ENCODE data around the gene NCKAP5. TPM values are rescaled to one million over a fixed set of nuclear protein-coding genes. Genes with fewer than 3 reads are reported as not detected.
A peak's percentile ranks its signal among the peaks of the same experiment; 100 is the strongest.

NCKAP5 gene
- total RNA-seq, 1 donor from 2014 or later: 2.8 TPM

DNA sequence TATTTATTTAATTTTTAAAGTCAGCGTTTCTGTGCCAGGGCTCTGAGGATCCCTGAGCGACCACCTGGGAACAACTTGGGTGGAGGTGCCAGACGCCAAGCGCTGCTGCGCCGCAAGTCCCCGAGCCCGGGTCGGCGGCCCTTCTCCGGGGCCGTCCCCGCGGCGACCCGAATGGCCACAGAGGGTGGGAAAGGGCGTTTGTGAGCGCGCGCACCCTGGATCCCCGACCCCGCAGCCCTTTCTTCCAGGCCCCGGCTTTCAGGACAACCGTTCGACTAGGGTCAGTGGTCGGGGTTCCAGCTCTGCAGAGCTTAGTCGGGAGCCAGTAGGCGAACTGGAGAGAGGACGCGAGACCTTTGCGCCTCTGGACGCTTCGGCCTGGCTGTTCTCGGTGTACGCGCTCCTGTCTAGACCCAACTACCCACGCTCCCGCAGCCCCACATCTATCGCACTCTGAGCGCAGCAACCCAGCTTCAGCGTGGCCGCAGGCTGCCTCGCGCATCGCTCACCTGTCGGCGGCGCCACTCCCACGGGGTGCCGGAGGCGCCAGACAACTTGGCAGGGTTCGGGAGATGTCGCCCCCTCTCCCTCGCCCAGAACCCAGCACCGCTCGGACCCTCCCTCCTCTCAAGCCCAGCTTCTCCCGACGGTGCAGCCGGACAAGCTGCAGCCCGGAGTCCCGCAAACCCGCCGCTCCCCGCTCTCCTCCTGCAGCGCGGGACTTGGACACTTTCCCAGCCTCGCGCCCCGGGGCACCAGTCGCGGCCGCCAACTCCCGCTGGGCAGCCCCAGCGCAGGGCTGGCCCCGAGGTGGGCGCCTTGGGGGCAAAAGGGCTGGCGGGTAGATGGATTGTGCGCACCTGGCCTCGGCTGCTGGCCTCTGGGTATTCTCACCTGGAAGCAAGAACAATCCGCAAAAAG is 899.0 kb downstream of the NCKAP5 start:
- peak; percentile 22 for ATAC-seq
- intact Hi-C loops (cut with micrococcal nuclease): no loop called here
- no peak for DNase-seq

DNA sequence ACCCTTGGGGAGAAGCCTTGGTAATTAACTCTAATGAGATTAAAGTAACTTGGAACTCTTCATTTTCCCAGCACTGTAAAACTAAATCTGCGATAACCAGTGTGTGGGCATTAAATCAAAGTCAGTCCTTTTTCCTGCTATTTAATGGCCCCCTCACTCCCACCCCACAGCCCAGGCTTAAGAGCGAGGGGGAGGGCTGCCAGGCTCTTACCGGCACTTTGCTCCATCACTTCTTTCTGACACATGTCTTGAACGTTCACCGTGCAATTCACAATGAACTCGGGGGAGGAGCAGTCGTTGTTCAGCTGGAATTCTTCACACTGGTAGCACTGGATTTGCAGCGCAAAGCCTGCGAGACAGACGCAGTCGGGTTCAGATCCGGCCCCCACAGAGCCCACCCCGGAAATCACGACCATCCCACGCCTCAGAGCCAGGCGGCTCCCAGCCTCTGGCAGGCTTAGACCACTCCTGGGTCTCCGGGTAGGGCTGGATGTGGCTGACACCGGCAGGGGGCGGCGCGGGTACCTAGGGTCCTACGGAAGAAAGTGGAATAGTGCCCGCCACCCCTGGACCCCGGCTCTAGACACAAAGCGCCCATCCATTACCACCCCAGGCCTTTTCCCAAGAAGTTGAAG is 900.0 kb downstream of the NCKAP5 start:
- ATAC-seq (no peak), DNase-seq (no peak)
- intact Hi-C loops (cut with micrococcal nuclease): no loop called here

DNA sequence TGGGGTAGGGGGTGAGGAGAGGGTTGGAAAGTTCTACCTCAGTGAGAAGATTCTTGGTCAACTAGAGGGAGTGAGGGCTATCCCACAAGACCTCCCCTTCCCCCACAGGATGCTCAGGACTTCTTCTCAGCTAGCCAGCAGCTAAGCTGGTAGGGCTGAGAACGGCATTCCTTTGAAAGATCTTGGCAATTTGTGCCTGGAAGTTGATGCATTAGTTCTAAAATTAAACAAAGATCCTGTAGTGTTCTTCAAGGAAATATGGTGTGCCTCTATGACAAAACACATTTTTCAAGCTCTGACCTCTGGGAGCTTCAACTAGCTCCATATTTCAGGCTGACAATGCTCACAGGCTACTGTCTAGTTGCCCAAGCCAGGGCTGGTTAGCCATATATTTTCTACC is 900.6 kb downstream of the NCKAP5 start:
- intact Hi-C loops (cut with micrococcal nuclease): no loop called here
- DNase-seq: no peak
- no peak for ATAC-seq

DNA sequence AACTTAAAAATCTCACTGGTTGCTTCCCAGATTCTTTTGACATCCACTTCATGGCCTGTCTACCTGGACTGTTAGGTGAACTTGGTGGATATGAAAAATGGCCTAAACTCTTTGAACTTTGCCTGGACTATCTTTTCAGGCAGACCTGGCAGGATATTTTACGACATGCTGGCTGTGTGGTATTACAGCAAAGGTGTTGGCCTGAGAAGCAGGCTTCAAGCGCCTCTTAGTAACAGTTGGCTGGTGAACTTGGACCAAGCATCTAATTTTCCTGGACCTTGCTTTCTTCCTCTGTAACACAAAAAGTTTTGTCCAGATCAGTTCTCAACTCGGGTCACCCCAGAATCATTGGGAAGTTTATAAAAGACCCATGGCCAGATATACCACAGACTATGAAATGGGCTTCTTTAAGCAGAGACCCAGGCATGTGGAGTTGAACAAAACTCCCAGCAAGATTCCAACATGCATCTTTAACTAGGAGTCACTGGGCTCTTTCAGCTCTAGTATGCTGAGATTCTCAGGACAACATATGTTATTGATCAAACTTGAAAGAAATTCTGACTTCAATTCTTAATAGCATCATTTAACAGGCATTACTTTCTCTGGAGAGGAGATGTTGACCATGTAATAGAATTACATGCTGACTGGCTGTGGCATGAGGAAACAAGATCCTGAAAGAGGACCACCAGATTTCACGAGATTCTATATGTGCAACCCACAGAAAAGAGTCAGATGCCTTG is 902.7 kb downstream of the NCKAP5 start:
- DNase-seq: no peak
- intact Hi-C loops (cut with micrococcal nuclease): no loop called here
- ATAC-seq: no peak

DNA sequence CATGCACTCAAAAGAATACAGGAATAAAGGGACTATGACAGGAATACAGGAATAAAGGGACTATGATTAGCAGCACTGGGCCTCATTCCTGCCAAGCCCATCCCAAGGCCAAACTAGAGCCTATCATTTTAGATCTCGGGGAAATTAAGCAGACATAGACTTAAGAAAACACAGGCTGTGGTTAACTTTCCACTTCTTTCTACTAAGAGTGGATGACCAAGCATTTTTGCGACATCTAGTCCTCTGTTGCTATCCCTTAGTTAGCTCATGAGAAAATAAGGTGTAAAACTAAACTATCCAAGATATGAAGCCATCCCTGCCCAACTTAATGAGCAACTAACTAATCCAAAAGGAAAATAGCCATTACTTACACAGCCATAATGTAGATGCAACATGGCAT is 904.2 kb downstream of the NCKAP5 start:
- ATAC-seq (no peak), DNase-seq (no peak)
- intact Hi-C loops (cut with micrococcal nuclease): no loop called here

DNA sequence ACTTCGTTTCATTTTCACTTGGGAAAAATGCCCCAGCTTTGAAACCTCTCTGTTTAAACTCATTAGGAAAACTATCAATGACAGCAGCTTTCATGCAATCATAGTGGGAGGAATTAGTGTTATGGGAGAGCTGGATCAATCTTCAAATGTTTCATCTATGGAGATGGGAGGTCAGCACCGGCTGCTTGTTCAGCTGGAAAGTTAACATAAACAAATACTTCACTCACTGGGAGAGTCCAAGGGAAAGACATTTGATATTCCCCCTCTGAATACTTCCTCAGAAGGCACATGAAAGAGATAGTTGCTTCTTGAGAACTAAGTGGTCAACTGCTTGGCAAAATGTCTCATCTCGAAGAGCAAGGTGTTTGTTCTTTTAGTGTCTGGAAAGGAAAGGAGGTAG is 905.5 kb downstream of the NCKAP5 start:
- intact Hi-C loops (cut with micrococcal nuclease): no loop called here
- ATAC-seq (no peak), DNase-seq (no peak)

DNA sequence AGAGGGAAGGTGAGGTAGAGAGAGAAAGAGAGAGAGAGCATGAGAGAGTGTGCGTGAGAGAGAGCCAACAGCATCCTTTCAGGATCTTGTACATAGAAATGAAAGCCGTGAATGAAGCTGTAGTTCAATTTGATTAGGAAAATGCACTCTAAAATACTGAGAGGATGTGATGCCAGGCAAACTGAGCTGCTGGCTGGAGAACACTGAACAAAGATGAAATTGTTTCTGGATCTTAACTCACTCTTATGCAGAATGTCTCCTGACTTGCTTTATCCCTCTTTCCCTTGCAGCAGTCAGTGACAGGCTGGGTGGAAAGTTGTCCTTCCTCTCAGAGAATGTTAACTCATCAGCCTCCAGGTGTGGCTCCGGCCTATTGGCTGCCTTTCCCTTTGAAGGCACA is 908.9 kb downstream of the NCKAP5 start:
- intact Hi-C loops (cut with micrococcal nuclease): no loop called here
- ATAC-seq (no peak), DNase-seq (no peak)

DNA sequence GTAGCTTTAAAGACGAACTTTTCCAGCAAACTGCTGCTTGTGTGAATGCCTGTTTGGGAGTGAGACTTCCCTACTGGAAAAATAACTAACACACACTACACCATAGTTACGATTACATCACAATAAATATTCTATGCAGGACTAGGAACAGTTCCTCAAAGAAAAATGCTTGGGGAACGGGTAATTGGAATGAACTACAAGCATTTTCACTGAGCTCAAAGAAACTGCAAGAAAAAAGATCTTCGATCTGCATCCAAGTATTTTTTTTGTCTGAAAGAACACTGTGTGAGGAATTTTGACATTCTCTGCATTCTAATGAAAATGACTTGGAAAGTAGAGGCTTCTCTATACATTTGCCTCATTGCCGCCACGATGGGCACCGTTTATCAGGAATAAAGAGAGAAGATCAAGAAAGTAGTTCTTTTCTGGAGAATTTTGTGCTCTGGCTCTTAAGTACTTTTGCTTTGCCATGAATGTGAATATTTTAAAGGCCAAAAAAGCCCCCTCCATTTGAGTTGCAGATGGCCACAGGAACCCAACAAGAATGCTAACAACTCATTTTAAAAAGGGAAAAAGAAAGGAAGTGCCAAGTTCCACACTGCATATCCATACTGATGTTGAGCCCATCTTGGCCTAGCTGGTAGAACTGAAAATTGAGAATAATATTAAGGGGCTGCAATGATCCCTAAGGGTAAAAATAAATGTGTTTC is 911.8 kb downstream of the NCKAP5 start:
- no peak for DNase-seq
- ATAC-seq: no peak
- intact Hi-C loops (cut with micrococcal nuclease): no loop called here

DNA sequence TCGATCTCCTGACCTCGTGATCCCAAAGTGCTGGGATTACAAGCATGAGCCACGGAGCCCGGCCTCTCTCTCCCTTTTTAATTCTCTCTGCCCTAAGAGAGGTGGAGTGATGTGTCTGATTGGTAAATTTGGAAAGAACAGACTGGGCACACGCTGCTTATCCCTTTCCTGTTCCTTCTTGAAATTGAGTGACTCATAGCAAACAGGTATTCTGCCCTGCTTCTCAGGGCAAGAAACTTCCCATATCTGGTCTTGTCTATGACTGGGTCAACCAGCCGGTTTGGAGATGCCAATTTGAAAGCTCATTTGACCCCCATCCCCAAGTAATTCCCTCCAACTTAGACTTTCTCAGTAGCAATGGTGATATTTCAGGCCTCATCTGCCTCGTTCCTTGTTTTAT is 913.3 kb downstream of the NCKAP5 start:
- DNase-seq (no peak), ATAC-seq (no peak)
- intact Hi-C loops (cut with micrococcal nuclease): no loop called here

DNA sequence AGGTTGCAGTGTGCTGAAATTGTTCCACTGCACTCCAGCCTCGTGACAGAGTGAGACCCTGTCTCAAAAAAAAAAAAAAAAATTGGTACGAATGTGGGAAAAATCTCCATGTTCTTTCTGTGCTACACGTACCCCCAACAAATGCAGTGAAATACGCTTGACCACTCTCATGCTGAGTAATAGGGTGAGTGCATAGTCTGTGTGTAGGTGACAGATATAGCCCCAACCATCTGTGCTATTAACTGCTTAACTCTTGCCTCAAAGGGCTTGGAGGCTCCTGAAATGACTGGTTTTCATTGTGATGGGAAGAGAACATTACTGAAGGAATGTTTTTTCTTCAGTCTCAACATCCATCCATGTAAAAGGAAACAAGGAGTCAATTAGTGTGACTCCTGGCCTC is 913.9 kb downstream of the NCKAP5 start:
- ATAC-seq: no peak
- DNase-seq: no peak
- intact Hi-C loops (cut with micrococcal nuclease): no loop called here

DNA sequence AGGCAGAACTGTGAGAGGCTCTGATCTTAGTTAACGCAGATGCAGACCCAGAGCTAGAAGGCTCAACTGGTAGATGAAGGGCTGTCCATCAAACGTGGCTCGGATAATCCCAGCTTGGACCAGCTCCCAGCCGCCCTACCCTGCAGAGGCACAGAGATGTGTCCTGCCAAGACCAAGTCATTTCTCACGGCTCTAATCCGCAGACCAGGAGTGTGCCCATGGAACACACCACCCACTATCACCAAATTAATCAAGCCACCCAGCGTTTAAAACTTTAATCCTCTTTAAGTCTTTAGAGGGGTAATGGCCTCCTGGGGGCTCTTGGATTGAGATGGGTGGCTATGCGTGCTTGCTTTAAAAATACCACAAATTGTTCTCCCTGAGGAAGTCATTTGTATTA is 915.8 kb downstream of the NCKAP5 start:
- intact Hi-C loops (cut with micrococcal nuclease): no loop called here
- no peak for DNase-seq
- ATAC-seq: no peak

DNA sequence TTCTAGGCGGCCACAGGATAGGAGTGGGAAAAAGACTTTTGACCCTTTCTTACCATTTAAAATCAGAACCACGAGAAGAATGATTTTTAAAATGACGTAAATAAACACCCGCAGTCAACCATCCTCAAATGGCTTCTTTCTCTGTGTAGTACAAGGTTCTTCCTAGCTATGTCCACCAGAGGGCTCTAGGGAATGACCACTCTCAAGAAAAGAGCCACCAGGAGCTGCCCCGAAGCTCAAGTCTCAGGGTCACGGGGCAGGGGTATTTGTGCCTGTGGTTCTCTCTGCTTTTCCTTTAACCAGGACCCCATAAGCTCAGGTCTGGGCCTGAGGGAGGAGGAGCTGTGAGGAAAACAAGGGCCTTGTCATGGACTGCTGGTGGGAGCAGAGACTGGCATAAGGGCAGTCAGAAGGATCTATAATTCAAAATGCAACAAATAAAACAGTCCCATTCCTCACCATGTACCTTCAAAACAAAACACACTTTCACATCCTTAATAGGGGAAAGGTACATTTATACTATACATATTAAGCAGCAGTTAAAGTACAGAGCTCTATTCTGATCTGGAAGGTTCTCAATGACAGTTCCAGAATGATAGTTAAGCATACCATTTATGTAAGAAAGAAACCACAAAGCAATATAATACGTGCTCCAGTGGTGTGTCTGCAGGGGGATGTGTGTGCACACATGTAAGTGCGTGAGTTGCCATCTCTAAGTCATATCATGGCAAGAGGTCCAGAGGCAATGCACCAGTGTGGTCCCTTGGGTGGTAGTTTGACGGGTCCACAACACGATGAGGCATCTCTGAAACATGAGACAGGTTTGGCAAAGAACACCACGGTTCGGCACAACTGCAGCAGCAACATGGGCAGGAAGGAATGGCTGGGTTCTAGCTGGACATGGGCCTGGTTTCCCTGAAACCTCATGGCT is 916.9 kb downstream of the NCKAP5 start:
- intact Hi-C loops (cut with micrococcal nuclease): no loop called here
- ATAC-seq: peak; percentile 34

DNA sequence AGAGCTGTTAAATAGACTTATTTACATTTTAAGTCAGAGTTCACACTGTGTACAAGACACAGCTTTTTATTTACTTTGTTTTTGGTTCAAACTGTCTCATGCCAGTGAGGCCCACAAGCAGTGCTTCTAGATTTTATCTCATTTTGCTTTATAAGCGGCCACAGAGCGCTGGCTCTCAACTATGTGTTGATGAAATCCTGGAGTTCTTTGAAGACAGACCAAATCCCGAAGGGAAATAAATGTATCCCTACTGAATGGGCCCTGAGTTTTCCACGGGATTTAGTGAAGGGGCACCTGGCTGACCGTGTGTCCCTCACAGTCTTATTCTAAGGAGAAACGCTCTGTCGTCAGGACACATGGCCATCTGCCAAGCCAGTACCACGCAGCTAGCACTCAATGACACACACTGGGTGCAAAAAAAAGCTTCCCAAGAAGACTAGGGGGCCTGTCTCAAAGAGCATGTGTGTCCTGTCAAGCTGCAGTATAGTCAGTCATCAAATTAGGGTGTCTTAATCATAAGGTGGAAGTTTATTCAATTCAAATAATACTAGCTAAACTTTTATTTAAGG is 921.6 kb downstream of the NCKAP5 start:
- intact Hi-C loops (cut with micrococcal nuclease): no loop called here
- DNase-seq: no peak
- ATAC-seq: no peak

More for the DNA sequence above, 916.9 kb downstream of the NCKAP5 start:
- DNase-seq: no peak

DNA sequence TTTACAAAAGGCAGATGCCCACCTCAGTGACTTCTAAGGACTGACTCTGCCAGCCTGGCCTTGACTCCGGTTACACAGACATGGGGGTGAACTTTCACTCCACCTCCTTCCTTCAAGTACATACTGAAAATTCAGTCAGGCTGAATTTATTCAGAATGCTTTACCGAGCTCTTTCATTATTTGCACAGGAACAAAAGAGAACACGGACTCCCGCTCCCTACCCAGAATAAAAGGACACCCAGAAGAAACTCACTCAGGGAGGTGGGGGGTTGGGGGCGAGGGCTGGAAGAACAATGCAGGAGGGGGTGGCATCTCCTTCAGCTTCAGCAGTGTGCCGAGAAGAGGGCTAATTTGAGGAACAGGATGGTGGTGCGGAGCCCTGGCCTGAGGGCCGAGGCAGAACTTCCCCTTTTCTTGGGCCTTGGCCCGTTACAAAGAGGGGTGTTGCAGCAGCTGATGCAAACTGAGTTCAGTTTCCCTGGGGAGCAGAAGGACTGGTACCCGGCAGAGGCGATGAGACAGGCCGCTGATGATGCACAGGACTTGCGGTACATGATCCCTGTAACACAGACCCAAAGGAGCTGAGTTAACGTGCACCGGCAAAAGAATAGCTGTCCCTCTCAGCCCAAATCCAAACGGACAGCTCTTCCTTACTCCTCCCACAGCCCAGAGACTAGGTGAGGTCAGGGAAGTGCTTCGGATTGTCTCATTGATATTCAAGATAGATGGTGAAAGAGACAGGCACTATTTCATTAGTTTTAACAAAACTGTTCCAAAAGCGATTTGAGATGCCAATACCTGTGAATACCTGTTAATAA is 922.3 kb downstream of the NCKAP5 start:
- no peak for ATAC-seq

DNA sequence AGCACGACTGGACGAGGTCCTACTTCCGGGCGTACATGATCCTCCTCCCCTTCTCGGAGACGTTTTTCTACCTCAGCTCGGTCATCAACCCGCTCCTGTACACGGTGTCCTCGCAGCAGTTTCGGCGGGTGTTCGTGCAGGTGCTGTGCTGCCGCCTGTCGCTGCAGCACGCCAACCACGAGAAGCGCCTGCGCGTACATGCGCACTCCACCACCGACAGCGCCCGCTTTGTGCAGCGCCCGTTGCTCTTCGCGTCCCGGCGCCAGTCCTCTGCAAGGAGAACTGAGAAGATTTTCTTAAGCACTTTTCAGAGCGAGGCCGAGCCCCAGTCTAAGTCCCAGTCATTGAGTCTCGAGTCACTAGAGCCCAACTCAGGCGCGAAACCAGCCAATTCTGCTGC is 923.1 kb downstream of the NCKAP5 start:
- intact Hi-C loops (cut with micrococcal nuclease): no loop called here
- DNase-seq (no peak), ATAC-seq (no peak)

More for the DNA sequence above, 922.3 kb downstream of the NCKAP5 start:
- intact Hi-C loops (cut with micrococcal nuclease): no loop called here
- DNase-seq: peak; percentile 32

DNA sequence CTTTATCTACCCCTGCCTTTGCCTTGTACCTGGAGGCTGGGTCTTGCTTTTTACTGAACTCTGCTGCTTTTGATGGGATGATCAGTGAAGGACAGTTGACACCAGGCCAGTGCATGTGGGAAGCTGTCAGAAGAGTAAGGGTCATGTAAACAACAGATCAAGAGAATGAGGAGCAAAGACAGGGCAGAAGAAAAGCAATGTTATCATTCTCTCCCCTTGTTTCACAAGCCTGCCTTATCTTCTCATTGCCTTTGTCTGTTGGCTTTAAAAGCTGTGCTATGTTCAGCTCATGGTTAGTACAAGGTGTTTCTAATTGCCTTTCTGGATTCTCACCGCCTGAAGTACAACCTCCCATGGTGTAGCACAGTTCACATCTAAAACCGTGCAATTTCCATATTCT is 925.8 kb downstream of the NCKAP5 start:
- no peak for DNase-seq
- ATAC-seq: no peak
- intact Hi-C loops (cut with micrococcal nuclease): no loop called here

DNA sequence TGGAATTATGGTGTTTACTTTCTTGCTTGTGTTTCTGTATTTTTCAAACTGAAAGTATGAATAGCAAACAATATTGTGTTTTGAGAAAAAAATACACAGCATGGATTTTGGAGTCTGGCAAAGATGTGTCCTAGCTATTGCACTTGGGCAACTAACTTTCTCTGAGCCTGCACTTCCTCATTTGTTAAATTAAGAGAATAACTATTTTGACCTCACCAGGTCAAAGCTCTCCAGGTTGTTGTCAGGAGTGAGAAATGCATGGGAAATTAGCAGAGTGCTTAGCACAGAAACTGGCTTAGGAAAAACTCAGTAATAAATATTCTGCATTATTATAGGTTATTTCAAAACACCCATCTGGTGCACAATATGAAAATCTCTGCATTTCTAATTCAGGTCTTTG is 926.4 kb downstream of the NCKAP5 start:
- intact Hi-C loops (cut with micrococcal nuclease): no loop called here
- no peak for DNase-seq
- no peak for ATAC-seq
